ENCODE results near the gene SNTA1. TPM values are rescaled to one million over a fixed set of nuclear protein-coding genes. Genes with fewer than 3 reads are reported as not detected.
"Not testable (repeated sequence)": the region's sequence is repeated elsewhere in the genome, so short reads cannot be mapped to it uniquely, and the experiment has no call there.

Gene SNTA1
- polyA plus RNA-seq, 1 donor from 2014 or later, result 13.2 TPM

DNA sequence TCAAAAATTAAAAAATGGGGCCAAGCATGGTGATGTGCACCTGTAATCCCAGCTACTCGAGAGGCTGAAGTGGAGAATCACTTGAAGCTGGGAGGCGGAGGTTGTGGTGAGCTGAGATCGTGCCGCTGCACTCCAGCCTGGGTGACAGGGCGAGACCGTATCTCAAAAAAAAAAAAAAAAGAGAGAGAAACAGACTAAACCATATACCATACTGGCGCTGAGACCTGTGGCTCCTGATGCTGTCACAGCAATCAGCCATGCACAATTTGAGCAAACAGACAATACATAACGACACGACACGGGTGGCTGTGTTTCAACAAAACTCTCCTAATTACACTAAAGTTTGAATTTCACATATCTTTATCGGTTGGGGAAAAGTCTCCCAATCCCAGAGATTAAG lies 31.4 kb upstream of the SNTA1 start:
- Mint-ChIP-seq H3K4me3 (peak overlapping the region in 1 of 4 donors; percentile 84), H3K27ac (no peak overlapping the region), H3K9me3 (no peaks in the 10 kb centered on the region), H3K27me3 (no peaks in the 10 kb centered on the region), H3K4me1 (peaks cover 10 to 15% (median 11%) of the 10 kb centered on the region in 3 donors), H3K36me3 (no peaks in the 10 kb centered on the region)

DNA sequence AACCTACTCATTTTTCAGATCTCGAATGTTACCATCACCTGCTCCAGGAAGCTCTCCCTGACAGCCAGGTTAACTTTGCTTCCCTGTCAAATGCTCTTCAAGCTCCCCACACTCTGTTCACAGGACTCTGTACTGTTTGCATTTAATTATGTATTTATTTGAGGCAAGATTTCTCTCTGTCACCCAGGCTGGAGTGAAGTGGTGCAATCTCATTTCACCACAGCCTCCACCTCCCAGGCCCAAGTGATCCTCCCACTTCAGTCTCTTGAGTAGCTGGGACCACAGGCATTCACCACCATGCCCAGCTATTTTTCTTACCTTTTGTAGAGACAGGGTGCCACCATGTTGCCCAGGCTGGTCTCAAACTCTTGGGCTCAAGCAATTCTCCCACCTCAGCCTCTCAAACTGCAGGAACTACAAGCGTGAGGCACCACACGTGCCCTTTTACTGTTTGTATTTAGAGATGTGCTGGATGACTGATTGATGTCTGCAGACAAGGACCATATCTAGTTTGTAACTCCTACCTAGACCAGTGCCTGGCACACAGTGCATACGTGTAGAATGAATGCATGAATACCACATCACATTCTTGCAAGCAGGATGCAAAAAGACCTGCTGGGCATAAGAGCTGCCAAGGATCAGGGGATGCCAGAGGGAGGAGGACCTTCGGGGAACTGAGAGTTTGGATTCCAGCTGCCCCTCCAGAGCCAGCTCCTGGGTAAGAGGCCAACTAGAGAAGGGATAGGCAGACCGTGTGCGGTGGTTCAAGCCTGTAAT lies 30.7 kb upstream of the SNTA1 start:
- Mint-ChIP-seq H3K27ac (no peak overlapping the region), H3K4me1 (peaks cover 10 to 15% (median 11%) of the 10 kb centered on the region in 3 donors), H3K27me3 (no peaks in the 10 kb centered on the region), H3K36me3 (no peaks in the 10 kb centered on the region), H3K4me3 (no peak overlapping the region), H3K9me3 (no peaks in the 10 kb centered on the region)

DNA sequence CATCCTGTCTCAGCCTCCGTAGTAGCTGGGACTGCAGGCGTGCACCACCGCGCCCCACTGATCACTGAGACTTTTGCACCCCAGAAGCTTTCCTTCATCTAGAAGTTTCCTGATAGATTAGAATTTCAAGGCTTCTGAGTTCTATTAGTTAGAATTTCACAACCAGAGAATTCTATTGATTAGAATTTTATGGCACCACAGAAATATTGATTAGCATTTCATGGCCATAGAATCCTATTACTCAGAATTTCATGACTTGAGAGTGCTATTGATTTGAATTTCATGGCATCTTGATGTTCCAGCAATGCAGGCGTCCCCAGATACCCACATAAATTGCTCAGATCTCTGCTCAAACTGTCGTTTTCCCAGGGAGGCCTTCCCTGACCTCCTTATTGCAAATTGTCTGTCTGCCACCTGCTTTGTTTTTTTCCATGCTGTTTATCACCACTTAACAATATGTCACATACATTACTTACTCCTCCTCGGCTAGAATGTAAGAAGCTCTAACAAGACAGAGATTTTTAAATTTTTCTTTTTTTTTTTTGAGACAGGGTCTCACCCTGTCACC lies 29.4 kb upstream of the SNTA1 start:
- Mint-ChIP-seq H3K36me3 (no peaks in the 10 kb centered on the region), H3K4me1 (peaks cover 8 to 11% (median 10%) of the 10 kb centered on the region in 3 donors), H3K27ac (no peak overlapping the region), H3K9me3 (no peaks in the 10 kb centered on the region), H3K27me3 (no peaks in the 10 kb centered on the region), H3K4me3 (no peak overlapping the region)

DNA sequence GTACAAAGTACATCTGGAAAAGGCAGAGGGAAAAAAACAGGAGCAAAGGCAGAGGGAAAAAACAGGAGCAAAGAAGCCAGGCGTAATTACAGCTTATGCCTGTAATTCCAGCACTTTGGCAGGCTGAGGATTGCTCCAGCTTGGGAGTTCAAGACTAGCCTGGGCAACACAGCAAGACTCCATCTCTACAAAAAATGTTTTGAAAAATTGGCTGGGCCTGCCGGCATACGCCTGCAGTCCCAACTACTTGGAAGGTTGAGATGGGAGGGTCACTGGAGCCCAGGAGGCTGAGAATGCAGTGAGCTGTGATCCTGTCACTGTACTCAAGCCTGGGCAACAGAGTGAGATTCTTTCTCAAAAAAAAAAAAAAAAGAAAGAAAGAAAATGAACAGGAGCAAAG lies 27.3 kb upstream of the SNTA1 start:
- Mint-ChIP-seq H3K4me3 (no peak overlapping the region), H3K36me3 (no peaks in the 10 kb centered on the region), H3K4me1 (peaks cover 9 to 14% (median 10%) of the 10 kb centered on the region in 3 donors), H3K27ac (no peak overlapping the region), H3K27me3 (no peaks in the 10 kb centered on the region), H3K9me3 (no peaks in the 10 kb centered on the region)

DNA sequence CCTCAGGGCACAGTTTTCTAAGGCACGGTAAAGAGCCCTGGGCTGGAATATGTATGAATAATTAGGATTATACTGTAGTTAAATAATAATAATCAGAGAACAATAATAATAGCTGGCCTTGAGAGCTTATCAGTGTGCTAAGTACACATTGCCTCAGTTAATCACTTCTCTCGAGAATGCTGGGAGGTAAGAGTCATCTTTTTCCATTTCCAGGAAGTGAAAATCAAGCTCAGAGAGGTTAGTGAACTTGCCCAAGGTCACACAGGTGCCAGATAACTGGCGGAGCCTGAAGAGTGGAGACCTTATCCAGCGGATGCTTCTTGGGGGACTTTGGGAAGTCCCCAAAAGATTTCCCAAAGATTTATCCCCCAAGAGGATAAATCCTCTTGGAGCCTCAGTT lies 26.9 kb upstream of the SNTA1 start:
- Mint-ChIP-seq H3K9me3 (no peaks in the 10 kb centered on the region), H3K4me3 (no peak overlapping the region), H3K27me3 (no peaks in the 10 kb centered on the region), H3K36me3 (no peaks in the 10 kb centered on the region), H3K27ac (no peak overlapping the region), H3K4me1 (peaks cover 10 to 15% (median 10%) of the 10 kb centered on the region in 3 donors)

DNA sequence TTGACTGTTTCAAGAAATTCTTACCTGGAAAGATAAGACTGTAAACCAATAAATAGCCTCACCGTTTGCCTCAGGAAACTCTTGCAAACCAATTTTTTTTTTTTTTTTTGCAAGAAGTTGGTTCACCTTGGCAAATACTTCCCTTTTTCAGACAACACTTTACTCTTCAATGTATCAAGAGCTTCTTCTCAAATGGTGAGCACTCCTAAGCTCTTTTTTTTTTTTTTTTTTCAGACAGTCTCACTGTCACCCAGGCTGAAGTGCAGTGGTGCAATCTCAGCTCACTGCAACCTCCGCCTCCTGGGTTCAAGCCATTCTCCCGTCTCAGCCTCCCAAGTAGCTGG lies 22.7 kb upstream of the SNTA1 start:
- H3K9me3 Mint-ChIP-seq, result no peaks in the 10 kb centered on the region
- peaks cover 7 to 22% (median 14%) of the 10 kb centered on the region in 3 donors for H3K4me1 Mint-ChIP-seq
- H3K36me3 Mint-ChIP-seq, result no peaks in the 10 kb centered on the region
- H3K27me3 Mint-ChIP-seq, result no peaks in the 10 kb centered on the region
- H3K27ac Mint-ChIP-seq, result peak overlapping the region; percentile 4 to 96 (median 35)
- H3K4me3 Mint-ChIP-seq, result peak overlapping the region in 3 of 4 donors; percentile 9 to 85 (median 82)

DNA sequence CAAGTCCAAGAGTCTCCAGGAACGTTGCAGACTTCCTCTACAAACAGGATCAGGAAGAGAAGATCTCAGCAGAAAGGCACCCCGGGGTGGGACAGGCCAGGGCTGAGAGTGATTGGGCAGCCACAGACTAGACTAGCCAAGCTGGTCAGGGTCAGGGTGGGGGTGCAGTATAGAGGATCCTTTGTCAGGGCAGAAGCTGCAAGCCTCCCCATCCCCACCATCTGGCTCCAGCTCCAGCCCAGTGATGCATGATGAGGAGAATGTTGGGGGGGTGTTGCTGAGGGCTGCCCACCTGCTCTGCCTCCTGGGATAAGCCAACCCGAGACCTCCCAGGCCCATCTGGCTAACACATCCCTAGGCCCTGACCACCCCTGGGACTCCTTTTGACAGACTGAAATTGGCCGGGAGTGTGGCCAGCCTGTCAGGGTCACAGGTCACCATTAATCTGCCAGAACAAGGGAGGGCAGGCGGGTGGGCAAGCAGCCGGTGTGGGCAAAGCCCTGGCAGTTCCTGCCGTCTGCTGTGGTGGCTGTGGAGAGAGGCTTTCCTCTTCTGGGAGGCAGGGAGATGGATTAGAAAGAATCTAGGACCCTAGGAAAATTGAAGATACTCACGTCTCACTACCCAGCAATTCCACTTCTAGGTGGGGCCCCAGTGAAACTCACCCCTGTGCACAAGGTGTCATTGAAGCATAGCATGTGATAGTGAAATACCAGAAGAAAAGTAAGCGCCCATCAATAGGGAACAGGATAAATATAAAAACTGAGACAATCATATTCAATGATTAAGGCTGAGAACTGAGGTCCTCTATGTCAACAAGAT lies 22.1 kb upstream of the SNTA1 start:
- no peaks in the 10 kb centered on the region for H3K36me3 Mint-ChIP-seq
- no peaks in the 10 kb centered on the region for H3K27me3 Mint-ChIP-seq
- H3K4me1 Mint-ChIP-seq, result peaks cover 10 to 22% (median 17%) of the 10 kb centered on the region in 3 donors
- peak overlapping the region in 3 of 4 donors; percentile 9 to 85 (median 82) for H3K4me3 Mint-ChIP-seq
- H3K9me3 Mint-ChIP-seq, result no peaks in the 10 kb centered on the region
- H3K27ac Mint-ChIP-seq, result peak overlapping the region; percentile 4 to 96 (median 53)

DNA sequence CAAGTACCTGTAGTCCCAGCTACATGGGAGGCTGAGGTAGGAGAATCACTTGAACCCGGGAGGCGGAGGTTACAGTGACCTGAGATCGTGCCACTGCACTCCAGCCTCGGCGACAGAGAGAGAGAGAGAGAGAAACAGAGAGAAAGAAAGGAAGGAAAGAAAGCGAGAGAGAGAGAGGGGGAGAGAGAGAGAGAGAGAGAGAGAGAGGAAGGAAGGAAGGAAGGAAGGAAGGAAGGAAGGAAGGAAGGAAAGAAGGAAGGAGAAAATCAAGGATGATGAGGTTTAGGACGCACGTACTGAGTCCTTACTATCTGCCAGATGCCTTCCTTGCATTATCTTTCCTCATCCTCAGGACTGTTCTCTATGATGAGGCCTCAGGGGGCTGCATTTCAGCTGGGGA lies 21.2 kb upstream of the SNTA1 start:
- Mint-ChIP-seq H3K4me1 (peaks cover 11 to 24% (median 17%) of the 10 kb centered on the region in 3 donors), H3K4me3 (peak overlapping the region in 1 of 4 donors; percentile 14), H3K27ac (peak overlapping the region in 1 of 3 donors; percentile 96)
- H3K36me3 Mint-ChIP-seq, H3K9me3 Mint-ChIP-seq, H3K27me3 Mint-ChIP-seq: not testable (repeated sequence)

DNA sequence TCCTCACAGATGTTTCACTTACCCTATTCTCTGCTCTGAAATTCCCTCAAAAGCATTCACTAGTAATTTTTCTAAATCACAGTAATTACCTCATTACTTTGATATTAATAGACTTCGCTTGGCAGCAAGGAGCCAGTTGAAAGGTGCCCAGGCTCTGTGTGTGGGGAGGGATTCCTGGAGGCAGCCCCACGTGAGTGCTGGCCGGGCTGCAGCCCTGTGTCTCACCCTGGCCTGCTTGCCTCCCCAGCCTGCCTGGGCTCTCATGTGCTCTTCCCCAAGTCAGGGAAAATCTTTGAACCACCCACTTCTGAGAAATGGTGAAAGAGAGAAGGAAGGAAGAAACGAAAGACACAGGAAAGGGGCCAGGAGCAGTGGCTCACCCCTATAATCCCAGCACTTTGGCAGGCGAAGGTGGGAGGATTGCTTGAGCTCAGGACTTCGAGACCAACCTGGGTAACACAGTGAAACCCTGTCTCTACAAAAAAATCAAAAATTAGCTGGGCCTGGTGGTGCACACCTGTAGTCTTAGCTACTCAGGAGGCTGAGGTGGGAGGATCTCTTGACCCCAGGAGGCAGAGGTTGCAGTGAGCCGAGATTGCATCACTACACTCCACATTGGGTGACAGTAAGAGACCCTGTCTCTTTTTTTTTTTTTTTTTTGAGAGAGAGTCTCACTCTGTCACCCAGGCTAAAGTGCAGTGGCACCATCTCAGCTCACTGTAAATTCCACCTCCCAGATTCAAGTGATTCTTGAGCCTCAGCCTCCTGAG lies 20.0 kb upstream of the SNTA1 start:
- H3K27me3 Mint-ChIP-seq, result no peaks in the 10 kb centered on the region
- no peaks in the 10 kb centered on the region for H3K36me3 Mint-ChIP-seq
- H3K4me1 Mint-ChIP-seq, result peaks cover 11 to 24% (median 17%) of the 10 kb centered on the region in 3 donors
- H3K4me3 Mint-ChIP-seq, result peak overlapping the region in 2 of 4 donors; percentile 1 to 78
- no peak overlapping the region for H3K27ac Mint-ChIP-seq
- H3K9me3 Mint-ChIP-seq, result no peaks in the 10 kb centered on the region

DNA sequence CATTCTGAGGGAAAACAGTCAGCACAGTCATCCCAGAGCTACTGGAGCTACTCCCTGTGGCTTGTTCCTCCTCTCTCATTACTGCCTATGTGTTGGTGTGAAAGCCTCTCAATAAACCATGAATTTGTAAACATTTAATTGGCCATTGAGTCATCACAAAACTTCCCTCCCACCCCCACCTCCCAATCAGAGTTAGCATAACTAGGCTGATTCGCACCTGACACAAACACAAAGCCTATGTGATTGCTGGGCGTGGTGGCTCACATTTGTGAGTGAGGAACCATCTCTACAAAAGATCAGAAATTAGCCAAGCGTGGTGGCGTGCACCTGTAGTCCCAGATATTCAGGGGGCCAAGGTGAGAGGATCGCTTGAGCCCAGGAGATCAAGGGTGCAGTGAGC lies 17.1 kb upstream of the SNTA1 start:
- Mint-ChIP-seq H3K4me1 (peaks cover 8 to 15% (median 9%) of the 10 kb centered on the region in 3 donors), H3K36me3 (no peaks in the 10 kb centered on the region)

DNA sequence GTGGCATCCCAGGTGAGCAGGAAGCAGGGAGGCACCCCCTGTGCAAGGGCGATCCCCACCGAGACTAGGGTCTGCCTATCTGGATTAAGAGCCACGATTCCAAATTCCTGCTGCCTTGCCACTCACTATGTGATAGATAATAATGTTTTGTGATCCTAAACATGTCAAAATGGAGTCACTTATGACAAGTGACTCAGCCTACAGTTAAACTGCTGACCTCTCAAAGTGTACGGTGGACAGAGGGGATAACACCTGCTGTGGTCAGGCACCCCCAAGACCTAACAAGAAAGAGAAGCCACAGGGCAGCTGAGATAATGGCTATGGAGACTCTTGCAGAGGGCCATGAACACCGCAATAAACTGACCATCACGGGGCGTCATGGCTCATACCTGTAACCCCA lies 16.0 kb upstream of the SNTA1 start:
- H3K4me1 Mint-ChIP-seq, result peaks cover 3 to 8% (median 5%) of the 10 kb centered on the region in 3 donors
- no peaks in the 10 kb centered on the region for H3K9me3 Mint-ChIP-seq
- H3K4me3 Mint-ChIP-seq, result no peak overlapping the region
- H3K36me3 Mint-ChIP-seq, result no peaks in the 10 kb centered on the region
- H3K27ac Mint-ChIP-seq, result no peak overlapping the region
- no peaks in the 10 kb centered on the region for H3K27me3 Mint-ChIP-seq

More for the DNA sequence above, 17.1 kb upstream of the SNTA1 start:
- no peaks in the 10 kb centered on the region for H3K9me3 Mint-ChIP-seq
- H3K27me3 Mint-ChIP-seq, result no peaks in the 10 kb centered on the region
- H3K27ac Mint-ChIP-seq, result peak overlapping the region in 1 of 3 donors; percentile 86
- peak overlapping the region in 1 of 4 donors; percentile 80 for H3K4me3 Mint-ChIP-seq

DNA sequence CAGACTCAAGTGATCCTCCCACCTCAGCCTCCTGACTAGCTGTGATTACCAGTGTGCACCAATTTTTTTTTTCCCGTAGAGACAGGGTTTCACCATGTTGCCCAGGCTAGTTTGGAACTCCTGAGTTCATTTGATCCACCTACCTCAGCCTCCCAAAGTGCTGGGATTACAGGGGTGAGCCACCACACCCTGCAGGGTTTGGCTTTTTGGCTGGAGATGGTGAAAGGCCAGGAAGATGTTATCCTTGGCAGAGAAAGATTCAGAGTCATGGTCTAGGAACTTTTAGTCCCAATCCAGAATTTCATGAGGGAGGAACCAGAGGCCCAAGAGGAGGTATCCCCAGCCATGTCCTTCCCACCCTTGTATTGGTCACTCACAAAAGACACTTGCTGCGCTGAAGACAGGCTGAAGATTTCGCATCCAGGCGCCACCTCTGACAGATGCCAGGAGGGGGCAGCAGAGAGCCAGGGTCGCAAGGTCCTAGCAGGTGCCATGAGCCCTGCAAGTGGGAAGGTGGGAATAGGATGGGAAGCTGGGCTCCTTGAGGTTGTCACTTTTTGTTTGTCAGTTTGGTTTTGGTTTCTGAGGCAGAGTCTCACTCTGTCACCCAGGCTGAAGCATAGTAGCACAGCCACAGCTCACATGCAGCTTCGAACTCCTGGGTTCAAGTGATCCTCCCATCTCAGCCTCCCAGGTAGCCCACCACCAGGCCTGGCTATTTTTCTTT lies 13.5 kb upstream of the SNTA1 start:
- H3K36me3 Mint-ChIP-seq, H3K9me3 Mint-ChIP-seq, H3K4me3 Mint-ChIP-seq, H3K27me3 Mint-ChIP-seq, H3K27ac Mint-ChIP-seq, H3K4me1 Mint-ChIP-seq: not testable (repeated sequence)

DNA sequence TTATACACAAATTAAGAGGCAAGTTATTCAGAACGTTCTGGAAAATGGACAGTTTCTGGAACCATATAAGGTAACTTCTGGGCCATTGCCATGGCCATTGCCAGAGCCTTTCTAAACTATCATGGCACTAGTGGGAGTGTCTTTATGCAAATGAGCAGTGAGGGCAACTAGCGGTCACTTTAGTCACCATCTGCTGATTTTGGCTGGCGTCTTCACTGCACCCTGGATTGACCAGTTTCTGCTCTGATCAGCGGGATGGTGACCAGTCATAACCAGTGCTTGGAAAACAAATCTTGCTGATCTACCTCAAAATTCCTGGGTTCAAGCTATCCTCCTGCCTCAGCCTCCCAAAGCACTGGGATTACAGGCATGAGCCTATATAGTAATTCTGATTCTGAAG lies 7.3 kb upstream of the SNTA1 start:
- Mint-ChIP-seq H3K9me3 (no peaks in the 10 kb centered on the region), H3K4me1 (peaks cover 0 to 7% (median 6%) of the 10 kb centered on the region in 3 donors), H3K27ac (no peak overlapping the region), H3K27me3 (no peaks in the 10 kb centered on the region), H3K4me3 (peak overlapping the region in 2 of 4 donors; percentile 23 to 25), H3K36me3 (no peaks in the 10 kb centered on the region)

Data from IgD-negative memory B cell (primary cell).